Kidney epithelial cell (primary cell): ENCODE measurements around the gene ADK. TPM values are rescaled to one million over a fixed set of nuclear protein-coding genes. Genes with fewer than 3 reads are reported as not detected.

ENCODE experiments used
- DNase-seq: peaks from one replicate; pipeline ENCODE4 v3.0.0-alpha.2; 2010; ENCODE audit warnings: low read depth
- H3K27me3 ChIP-seq: 2 replicates; pipeline ENCODE4 v1.6.0; 2011; ENCODE audit warnings: low read length; ENCODE audit not compliant: control insufficient read depth, insufficient read depth
- H3K36me3 ChIP-seq: 2 replicates; pipeline ENCODE4 v1.5.1; 2011; ENCODE audit warnings: low read length; ENCODE audit not compliant: control insufficient read depth, insufficient read depth
- H3K4me3 ChIP-seq: 2 replicates; pipeline ENCODE4 v1.5.1; 2011; ENCODE audit warnings: low read depth, mild to moderate bottlenecking, control low read depth, low read length
- total RNA-seq: library from RNA; depleted of rRNA; stranded (reverse); fragments of >200 nt; gene quantifications from 2 replicates; pipeline ENCODE4 v1.2.3, GENCODE V29; 2015
- TF ChIP-seq, protein P1 (sequence below): IDR thresholded peaks from 2 replicates; pipeline ENCODE4 v1.5.1; 2011; ENCODE audit warnings: mild to moderate bottlenecking, moderate library complexity, low read length, control low read depth, inconsistent platforms; ENCODE audit not compliant: insufficient read depth, poor library complexity, severe bottlenecking

Gene ADK
- total RNA-seq, 1 donor from 2014 or later: 43.6 TPM

DNA sequence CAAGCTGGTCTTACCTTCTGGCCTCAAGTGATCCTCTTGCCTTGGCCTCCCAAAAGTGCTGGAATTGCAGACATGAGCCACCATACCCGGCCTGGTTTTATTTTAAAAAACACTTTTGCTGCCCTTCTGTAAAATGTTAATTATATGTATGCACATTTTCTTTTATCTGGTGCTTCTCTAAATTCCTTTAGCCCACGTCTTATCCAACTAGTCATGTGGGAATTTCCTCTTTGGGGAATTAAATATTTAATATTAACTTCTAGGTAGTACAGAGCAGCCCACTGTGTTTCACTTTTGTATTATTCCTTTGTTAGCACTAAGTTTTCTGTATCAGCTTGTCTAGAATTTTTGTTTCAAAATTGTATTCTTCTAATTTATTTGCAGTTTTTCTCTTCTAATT lies 493.7 kb downstream of the ADK start:
- TF ChIP-seq, protein P1, sequence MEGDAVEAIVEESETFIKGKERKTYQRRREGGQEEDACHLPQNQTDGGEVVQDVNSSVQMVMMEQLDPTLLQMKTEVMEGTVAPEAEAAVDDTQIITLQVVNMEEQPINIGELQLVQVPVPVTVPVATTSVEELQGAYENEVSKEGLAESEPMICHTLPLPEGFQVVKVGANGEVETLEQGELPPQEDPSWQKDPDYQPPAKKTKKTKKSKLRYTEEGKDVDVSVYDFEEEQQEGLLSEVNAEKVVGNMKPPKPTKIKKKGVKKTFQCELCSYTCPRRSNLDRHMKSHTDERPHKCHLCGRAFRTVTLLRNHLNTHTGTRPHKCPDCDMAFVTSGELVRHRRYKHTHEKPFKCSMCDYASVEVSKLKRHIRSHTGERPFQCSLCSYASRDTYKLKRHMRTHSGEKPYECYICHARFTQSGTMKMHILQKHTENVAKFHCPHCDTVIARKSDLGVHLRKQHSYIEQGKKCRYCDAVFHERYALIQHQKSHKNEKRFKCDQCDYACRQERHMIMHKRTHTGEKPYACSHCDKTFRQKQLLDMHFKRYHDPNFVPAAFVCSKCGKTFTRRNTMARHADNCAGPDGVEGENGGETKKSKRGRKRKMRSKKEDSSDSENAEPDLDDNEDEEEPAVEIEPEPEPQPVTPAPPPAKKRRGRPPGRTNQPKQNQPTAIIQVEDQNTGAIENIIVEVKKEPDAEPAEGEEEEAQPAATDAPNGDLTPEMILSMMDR: no peak
- no peak for DNase-seq
- Histone ChIP-seq H3K27me3 (no peaks in the 10 kb centered on the region), H3K4me3 (no peak overlapping the region), H3K36me3 (no peaks in the 10 kb centered on the region)

DNA sequence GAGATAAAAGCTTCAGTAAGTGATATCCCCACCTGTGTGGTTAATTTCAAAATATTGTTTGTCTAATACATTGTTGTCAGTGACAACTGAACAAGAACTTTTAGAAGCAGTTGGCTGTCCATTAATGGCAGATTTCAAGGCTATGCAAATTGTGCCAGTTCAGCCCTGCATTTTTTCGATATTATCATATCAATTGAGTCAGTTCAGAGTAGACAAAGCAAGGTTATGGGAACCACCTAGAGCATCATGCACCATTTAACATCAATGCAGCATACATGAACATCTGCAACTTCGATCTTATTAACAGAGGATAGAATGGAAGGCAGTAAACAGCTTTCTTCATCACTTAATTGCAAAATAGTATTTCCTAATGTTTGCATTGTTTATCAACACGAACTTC lies 494.7 kb downstream of the ADK start:
- TF ChIP-seq, protein P1: no peak
- DNase-seq: no peak
- H3K36me3 ChIP-seq: no peaks in the 10 kb centered on the region
- H3K4me3 ChIP-seq: no peak overlapping the region
- no peaks in the 10 kb centered on the region for H3K27me3 ChIP-seq

DNA sequence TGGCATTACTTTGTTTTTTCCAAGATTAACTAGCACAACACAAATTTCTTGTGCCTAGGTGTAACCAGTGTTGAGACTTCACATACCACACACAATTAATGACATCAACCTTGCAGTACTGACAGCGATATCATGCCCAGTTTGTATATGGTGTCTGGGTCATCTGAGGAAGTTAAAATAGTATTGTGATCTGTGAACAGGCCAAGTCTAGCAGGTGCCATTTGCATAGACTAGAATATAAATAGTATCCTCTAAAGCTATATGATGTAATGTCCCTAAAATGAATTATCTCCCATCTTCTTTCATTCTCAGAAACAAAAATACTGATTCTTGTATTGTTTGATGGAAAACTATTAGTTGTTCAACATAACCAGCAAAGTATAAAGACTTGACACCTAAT lies 499.6 kb downstream of the ADK start:
- Histone ChIP-seq H3K27me3 (no peaks in the 10 kb centered on the region), H3K36me3 (no peaks in the 10 kb centered on the region), H3K4me3 (no peak overlapping the region)
- TF ChIP-seq, protein P1: no peak
- no peak for DNase-seq

DNA sequence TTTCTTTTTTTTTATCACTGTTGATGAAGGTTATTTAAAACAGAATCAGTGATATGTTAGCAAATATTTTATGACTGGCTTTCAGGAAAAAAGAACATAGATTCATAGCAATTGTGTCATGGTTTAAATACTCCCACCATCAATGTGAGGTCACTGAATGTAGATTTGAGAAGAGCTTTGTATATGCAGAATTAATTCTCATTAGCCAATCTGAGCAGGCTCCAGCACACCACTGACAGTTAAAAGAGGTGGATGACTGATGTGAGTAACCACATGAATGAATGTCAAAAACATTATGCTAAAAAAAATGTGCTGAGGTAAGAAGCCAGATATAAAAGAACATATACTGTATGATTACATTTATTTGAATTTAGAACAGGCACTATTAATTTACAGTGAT lies 500.5 kb downstream of the ADK start:
- H3K4me3 ChIP-seq: no peak overlapping the region
- no peaks in the 10 kb centered on the region for H3K36me3 ChIP-seq
- DNase-seq: no peak
- no peaks in the 10 kb centered on the region for H3K27me3 ChIP-seq
- TF ChIP-seq, protein P1: no peak

DNA sequence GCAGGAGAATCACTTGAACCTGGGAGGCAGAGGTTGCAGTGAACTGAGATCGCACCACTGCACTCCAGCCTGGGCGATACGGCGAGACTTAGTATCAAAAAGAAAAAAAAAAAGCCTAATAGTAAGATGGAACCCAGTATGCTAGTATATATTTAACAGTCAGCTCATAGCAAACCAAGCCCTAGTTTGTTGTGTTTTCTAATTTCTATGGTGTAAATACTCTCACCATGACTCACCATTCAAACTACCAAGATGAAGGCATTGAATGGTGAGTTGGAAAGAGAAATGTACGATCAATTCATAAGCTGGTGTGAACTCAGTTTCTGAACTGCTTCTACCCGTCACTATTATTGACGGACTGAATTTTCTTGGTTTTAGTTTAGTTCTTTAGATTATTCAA lies 501.6 kb downstream of the ADK start:
- H3K4me3 ChIP-seq: no peak overlapping the region
- DNase-seq: no peak
- no peaks in the 10 kb centered on the region for H3K36me3 ChIP-seq
- H3K27me3 ChIP-seq: no peaks in the 10 kb centered on the region
- TF ChIP-seq, protein P1: no peak

DNA sequence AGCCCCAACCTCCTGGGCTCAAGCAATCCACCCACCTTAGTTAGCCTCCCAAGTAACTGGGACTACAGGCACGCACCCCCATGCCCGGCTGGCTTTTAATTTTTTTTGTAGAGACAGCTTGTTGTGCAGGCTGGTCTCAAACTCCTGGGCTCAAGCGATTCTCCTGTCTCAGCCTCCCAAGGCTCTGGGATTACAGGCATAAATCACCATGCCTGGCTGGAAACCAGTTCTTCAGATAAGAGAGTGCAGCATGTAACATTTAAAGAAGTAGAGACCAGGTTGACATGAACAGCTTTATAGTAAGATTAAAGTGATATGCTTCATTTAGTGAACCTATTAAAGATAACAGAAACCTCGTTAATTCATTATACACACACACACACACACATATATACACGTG lies 507.5 kb downstream of the ADK start:
- no peaks in the 10 kb centered on the region for H3K27me3 ChIP-seq
- no peak for DNase-seq
- TF ChIP-seq, protein P1: no peak
- H3K36me3 ChIP-seq: no peaks in the 10 kb centered on the region
- no peak overlapping the region for H3K4me3 ChIP-seq
